ENCODE results near the gene ACTL8. TPM values are rescaled to one million over a fixed set of nuclear protein-coding genes. Genes with fewer than 3 reads are reported as not detected.

ACTL8 gene
- total and polyA plus RNA-seq, 12 donors: not detected

GRCh38 chr1:17762313-17762712, 7.2 kb downstream of the ACTL8 start:
- H3K4me3 ChIP-seq: no peak overlapping the region
- H3K27me3 ChIP-seq: peaks cover 0 to 36% (median 9%) of the 10 kb centered on the region in 7 donors
- H3K4me1 ChIP-seq: peaks cover 0 to 14% (median 0%) of the 10 kb centered on the region in 9 donors
- peaks cover 0 to 34% (median 20%) of the 10 kb centered on the region in 11 donors for H3K9me3 ChIP-seq
- DNase-seq (no peak), ATAC-seq (no peak)
- no peak overlapping the region for H3K27ac ChIP-seq
- no peak for TF ChIP-seq CTCF (IDR thresholded peaks at IDR 0.05)
- 80 to 81% methylated on average over 11 of the region's 11 CpGs for WGBS, 2 donors
- intact Hi-C loops (cut with DNase I): no loop called here
- no peaks in the 10 kb centered on the region for H3K36me3 ChIP-seq

- no peak for DNase-seq
- intact Hi-C loops (cut with DNase I): no loop called here
These were observed 8.3 kb downstream of the ACTL8 start for GRCh38 chr1:17763417-17763816.

GRCh38 chr1:17763995-17764394, 8.9 kb downstream of the ACTL8 start:
- intact Hi-C loops (cut with DNase I): no loop called here
- peaks cover 0 to 41% (median 9%) of the 10 kb centered on the region in 7 donors for H3K27me3 ChIP-seq
- H3K36me3 ChIP-seq: no peaks in the 10 kb centered on the region
- no peak overlapping the region for H3K27ac ChIP-seq
- DNase-seq (no peak), ATAC-seq (no peak)
- H3K4me1 ChIP-seq: peaks cover 0 to 14% (median 0%) of the 10 kb centered on the region in 9 donors
- peaks cover 0 to 19% (median 12%) of the 10 kb centered on the region in 11 donors for H3K9me3 ChIP-seq
- WGBS, 2 donors: 78 to 86% methylated on average over 5 of the region's 5 CpGs
- H3K4me3 ChIP-seq: no peak overlapping the region
- TF ChIP-seq CTCF (IDR thresholded peaks at IDR 0.05): no peak

More at GRCh38 chr1:17763417-17763816, 8.3 kb downstream of the ACTL8 start:
- ATAC-seq: no peak
- 54 to 62% methylated on average over 8 of the region's 8 CpGs for WGBS, 2 donors
- peaks cover 0 to 14% (median 0%) of the 10 kb centered on the region in 9 donors for H3K4me1 ChIP-seq
- H3K27ac ChIP-seq: no peak overlapping the region
- peaks cover 0 to 25% (median 17%) of the 10 kb centered on the region in 11 donors for H3K9me3 ChIP-seq
- H3K27me3 ChIP-seq: peaks cover 0 to 41% (median 9%) of the 10 kb centered on the region in 7 donors
- no peaks in the 10 kb centered on the region for H3K36me3 ChIP-seq
- TF ChIP-seq CTCF (IDR thresholded peaks at IDR 0.05): no peak
- no peak overlapping the region for H3K4me3 ChIP-seq

GRCh38 chr1:17764591-17764990, 9.5 kb downstream of the ACTL8 start:
- ATAC-seq: no peak
- intact Hi-C loops (cut with DNase I): no loop called here
- TF ChIP-seq CTCF (IDR thresholded peaks at IDR 0.05): no peak

More at GRCh38 chr1:17764591-17764990, 9.5 kb downstream of the ACTL8 start:
- Histone ChIP-seq H3K4me3 (no peak overlapping the region), H3K27ac (peak overlapping the region in 1 of 10 donors; percentile 80), H3K36me3 (no peaks in the 10 kb centered on the region), H3K4me1 (peaks cover 0 to 19% (median 0%) of the 10 kb centered on the region in 9 donors), H3K9me3 (peaks cover 0 to 13% (median 6%) of the 10 kb centered on the region in 11 donors), H3K27me3 (peaks cover 0 to 41% (median 9%) of the 10 kb centered on the region in 7 donors)
- 48 to 52% methylated on average over 10 of the region's 10 CpGs for WGBS, 2 donors
- DNase-seq: no peak

Measured in heart right ventricle (tissue), 16 donors.